OCI-LY7 (cell line): ENCODE data around the gene CDKN1B. TPM values are rescaled to one million over a fixed set of nuclear protein-coding genes. Genes with fewer than 3 reads are reported as not detected.

Experiments used
- BruUV-seq: library from RNA; stranded (reverse); fragments of 400-500 nt; replicated peaks from 2 replicates; lab custom pipeline; 2021; lab: Mats Ljungman, UMichigan
- CTCF ChIA-PET: fragments of 300-600 bp; sonication (Branson Sonifier 250); formaldehyde crosslinking; loops from one replicate; lab custom pipeline; 2022; ENCODE audit warnings: antibody characterized with exemption; ENCODE audit not compliant: unreplicated experiment; lab: Charles Lee
- POLR2A ChIA-PET: fragments of 300-600 bp; sonication (Branson Sonifier 250); formaldehyde crosslinking; loops from one replicate; lab custom pipeline; 2022; ENCODE audit warnings: antibody characterized with exemption; lab: Charles Lee
- DNase-seq: peaks from one replicate; pipeline ENCODE4 v3.0.0-alpha.2; 2015; ENCODE audit warnings: low spot score
- H2AFZ ChIP-seq: fragments of 200-600 bp; sonication (generic), shearing (Covaris generic); 2 replicates; pipeline ENCODE4 v1.6.1; 2014; ENCODE audit warnings: mild to moderate bottlenecking, antibody characterized with exemption, low read length, moderate library complexity
- H3K27ac ChIP-seq: fragments of 200-600 bp; sonication (generic); 2 replicates; pipeline ENCODE4 v1.5.1; 2014; ENCODE audit warnings: mixed run types, low read depth, mild to moderate bottlenecking, moderate library complexity, low read length, inconsistent platforms; ENCODE audit not compliant: poor library complexity, severe bottlenecking
- H3K36me3 ChIP-seq: fragments of 200-600 bp; sonication (generic); 2 replicates; pipeline ENCODE4 v1.6.1; 2014; ENCODE audit warnings: mild to moderate bottlenecking, antibody characterized with exemption, low read length, moderate library complexity, mixed read lengths; ENCODE audit not compliant: insufficient read depth
- H3K4me1 ChIP-seq: fragments of 200-600 bp; sonication (generic); 2 replicates; pipeline ENCODE4 v1.5.1; 2014; ENCODE audit warnings: mild to moderate bottlenecking, low read length; ENCODE audit not compliant: insufficient read depth, poor library complexity, severe bottlenecking
- H3K4me2 ChIP-seq: fragments of 200-600 bp; sonication (generic); 2 replicates; pipeline ENCODE4 v1.6.1; 2014; ENCODE audit warnings: mild to moderate bottlenecking, low read length
- H3K4me3 ChIP-seq: fragments of 200-600 bp; sonication (generic); 2 replicates; pipeline ENCODE4 v1.5.1; 2014; ENCODE audit warnings: mild to moderate bottlenecking, low read depth, low read length; ENCODE audit not compliant: poor library complexity, severe bottlenecking
- H3K79me2 ChIP-seq: fragments of 200-600 bp; sonication (generic); 2 replicates; pipeline ENCODE4 v1.6.1; 2016; ENCODE audit warnings: low read depth, mild to moderate bottlenecking, low read length, moderate library complexity, mixed read lengths; ENCODE audit not compliant: insufficient read depth
- H3K9me2 ChIP-seq: fragments of 200-600 bp; sonication (generic); 2 replicates; pipeline ENCODE4 v1.6.1; 2016; ENCODE audit warnings: mild to moderate bottlenecking, low read length, mixed read lengths; ENCODE audit not compliant: insufficient read depth
- H3K9me3 ChIP-seq: fragments of 200-600 bp; sonication (generic); 2 replicates; pipeline ENCODE4 v1.6.1; 2014; ENCODE audit warnings: mild to moderate bottlenecking, mixed run types, low read length, mixed read lengths
- H4K20me1 ChIP-seq: fragments of 200-600 bp; sonication (generic); 2 replicates; pipeline ENCODE4 v1.6.1; 2014; ENCODE audit warnings: mild to moderate bottlenecking, antibody characterized with exemption, low read length, moderate library complexity, mixed read lengths; ENCODE audit not compliant: insufficient read depth
- EZH2phosphoT487 ChIP-seq: fragments of 200-600 bp; sonication (generic); IDR thresholded peaks from 2 replicates; pipeline ENCODE4 v1.6.1; 2018; ENCODE audit warnings: low read depth, borderline replicate concordance, mild to moderate bottlenecking, mixed run types, antibody characterized with exemption, low read length, moderate library complexity, mixed read lengths
- intact Hi-C: fragments of 100-400 bp; cut with micrococcal nuclease; formaldehyde crosslinking; loops from one replicate; pipeline ENCODE4 v1.10.0; 2022; ENCODE audit not compliant: unreplicated experiment
- total RNA-seq, 2 experiments: library from RNA; depleted of rRNA in 1 of 2; stranded (reverse); fragments of >200 nt in 1 of 2; shearing (Covaris generic) in 1 of 2; gene quantifications; 2 replicates each; pipeline ENCODE4 v1.2.3, GENCODE V29; 2014 to 2022
- TF ChIP-seq, protein P1 (sequence below): fragments of 200-600 bp; sonication (generic); conservative IDR thresholded peaks from 2 replicates; pipeline ENCODE4 v1.5.1; 2014; ENCODE audit warnings: mild to moderate bottlenecking, antibody characterized with exemption, low read length, moderate library complexity, mixed read lengths

Gene CDKN1B
- total RNA-seq, 2 experiments from 2014 or later, result 45.3 to 59.4 TPM

DNA sequence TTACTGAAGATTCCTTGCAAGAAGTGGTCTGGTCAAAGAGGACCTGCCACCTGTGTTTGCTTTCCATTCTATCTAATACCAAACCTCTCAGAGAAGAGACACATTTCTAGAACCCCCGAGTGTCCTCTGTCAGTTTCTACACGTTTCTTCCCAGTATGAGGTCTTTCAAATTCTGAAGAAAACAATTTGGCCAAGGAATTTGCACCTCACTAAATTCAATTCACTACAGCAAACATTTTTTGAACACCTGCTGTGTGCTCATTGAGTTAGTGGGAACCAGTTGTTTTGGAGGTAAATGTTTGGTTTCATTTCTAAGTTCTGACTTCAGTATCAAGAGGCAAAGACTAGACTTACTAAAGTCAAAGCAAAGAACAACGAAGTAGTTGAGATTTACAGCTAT lies 40.6 kb upstream of the CDKN1B start:
- POLR2A ChIA-PET, result interaction anchor here (0.5 kb wide), 1 partner anchor 174 kb away, joined by 4 read pairs; no protein-coding TSS in a partner anchor
- H2AFZ ChIP-seq, result no peak overlapping the region
- BruUV-seq, result no TSS peak

DNA sequence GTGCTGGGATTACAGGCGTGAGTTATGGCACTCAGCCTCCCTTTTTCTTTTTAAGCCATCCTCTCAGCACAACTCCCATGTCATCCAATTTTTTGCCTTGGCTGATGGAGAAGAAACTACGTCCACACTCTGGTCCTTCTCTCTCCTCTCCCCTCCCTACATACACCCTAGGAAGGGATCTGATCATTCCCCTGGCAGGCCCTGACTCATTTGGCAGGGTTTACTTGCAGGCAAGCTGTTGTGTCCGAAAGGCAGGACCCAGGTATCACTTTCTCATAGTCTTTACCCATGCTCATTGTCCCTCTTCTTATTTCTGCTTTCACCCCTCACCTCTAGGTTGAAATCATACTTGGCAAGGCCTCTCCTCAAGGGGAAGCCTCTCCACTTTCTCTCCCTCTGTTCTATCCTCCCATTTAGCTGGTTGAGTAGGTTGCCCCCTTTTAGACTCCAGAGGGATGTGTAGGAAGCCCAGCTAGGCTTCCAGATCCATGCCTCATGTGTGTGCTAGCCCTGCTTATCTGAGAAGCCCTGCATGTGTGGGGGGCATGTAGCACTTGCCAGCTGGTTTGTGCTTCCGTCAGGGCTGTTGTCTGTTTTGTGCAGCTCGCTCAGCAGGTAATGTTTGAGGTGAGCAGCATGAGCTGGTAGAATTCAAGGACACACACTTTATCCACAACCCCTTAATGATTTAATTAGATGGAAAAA lies 36.0 kb upstream of the CDKN1B start:
- Histone ChIP-seq H3K4me2 (no peak overlapping the region), H3K4me3 (no peak overlapping the region), H3K79me2 (no peaks in the 10 kb centered on the region), H3K4me1 (no peaks in the 10 kb centered on the region), H3K27ac (no peak overlapping the region), H3K9me2 (no peaks in the 10 kb centered on the region), H2AFZ (no peak overlapping the region), H4K20me1 (no peaks in the 10 kb centered on the region), H3K36me3 (no peaks in the 10 kb centered on the region), H3K9me3 (no peaks in the 10 kb centered on the region)
- TF ChIP-seq, protein P1, sequence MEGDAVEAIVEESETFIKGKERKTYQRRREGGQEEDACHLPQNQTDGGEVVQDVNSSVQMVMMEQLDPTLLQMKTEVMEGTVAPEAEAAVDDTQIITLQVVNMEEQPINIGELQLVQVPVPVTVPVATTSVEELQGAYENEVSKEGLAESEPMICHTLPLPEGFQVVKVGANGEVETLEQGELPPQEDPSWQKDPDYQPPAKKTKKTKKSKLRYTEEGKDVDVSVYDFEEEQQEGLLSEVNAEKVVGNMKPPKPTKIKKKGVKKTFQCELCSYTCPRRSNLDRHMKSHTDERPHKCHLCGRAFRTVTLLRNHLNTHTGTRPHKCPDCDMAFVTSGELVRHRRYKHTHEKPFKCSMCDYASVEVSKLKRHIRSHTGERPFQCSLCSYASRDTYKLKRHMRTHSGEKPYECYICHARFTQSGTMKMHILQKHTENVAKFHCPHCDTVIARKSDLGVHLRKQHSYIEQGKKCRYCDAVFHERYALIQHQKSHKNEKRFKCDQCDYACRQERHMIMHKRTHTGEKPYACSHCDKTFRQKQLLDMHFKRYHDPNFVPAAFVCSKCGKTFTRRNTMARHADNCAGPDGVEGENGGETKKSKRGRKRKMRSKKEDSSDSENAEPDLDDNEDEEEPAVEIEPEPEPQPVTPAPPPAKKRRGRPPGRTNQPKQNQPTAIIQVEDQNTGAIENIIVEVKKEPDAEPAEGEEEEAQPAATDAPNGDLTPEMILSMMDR, result no peak
- TF ChIP-seq EZH2phosphoT487, result no peak
- ChIA-PET CTCF (no interaction called here), POLR2A (interaction anchor here (0.6 to 2.0 kb wide), 4 partner anchors 9 to 541 kb away, joined by 3 to 4 read pairs (median 3); no protein-coding TSS in a partner anchor)
- BruUV-seq, result no TSS peak
- intact Hi-C loops, result no loop called here
- DNase-seq, result no peak

More for the DNA sequence above, 40.6 kb upstream of the CDKN1B start:
- H3K9me3 ChIP-seq, result no peaks in the 10 kb centered on the region
- no peak overlapping the region for H3K4me3 ChIP-seq
- H3K36me3 ChIP-seq, result no peaks in the 10 kb centered on the region
- H4K20me1 ChIP-seq, result no peaks in the 10 kb centered on the region
- H3K79me2 ChIP-seq, result no peaks in the 10 kb centered on the region
- CTCF ChIA-PET, result no interaction called here
- no peak for DNase-seq
- intact Hi-C loops, result no loop called here
- H3K27ac ChIP-seq, result no peak overlapping the region
- H3K9me2 ChIP-seq, result no peaks in the 10 kb centered on the region
- H3K4me2 ChIP-seq, result no peak overlapping the region
- H3K4me1 ChIP-seq, result no peaks in the 10 kb centered on the region
- no peak for TF ChIP-seq EZH2phosphoT487
- TF ChIP-seq, protein P1, result no peak

DNA sequence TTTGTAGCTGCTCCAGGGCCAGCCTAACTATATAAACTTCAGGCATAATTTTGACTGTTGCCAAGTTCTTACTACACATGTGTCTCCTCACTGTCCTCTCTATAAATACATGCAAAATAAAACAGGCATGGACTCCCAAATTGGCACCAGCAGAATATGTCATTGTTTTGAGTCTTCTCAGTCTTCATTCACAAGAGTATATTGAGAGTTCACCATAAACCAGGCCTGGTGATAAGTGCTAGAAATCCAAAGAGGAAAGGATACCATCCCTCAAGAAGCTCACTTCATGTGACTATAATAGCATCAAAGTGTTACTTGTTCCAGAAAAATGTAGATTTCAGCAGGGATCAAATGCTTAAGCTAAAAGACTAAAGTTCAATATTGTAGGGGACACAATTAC lies 34.9 kb upstream of the CDKN1B start:
- Histone ChIP-seq H3K4me1 (no peaks in the 10 kb centered on the region), H2AFZ (no peak overlapping the region), H3K9me3 (no peaks in the 10 kb centered on the region), H3K79me2 (no peaks in the 10 kb centered on the region), H3K4me3 (no peak overlapping the region), H3K4me2 (no peak overlapping the region), H3K9me2 (no peaks in the 10 kb centered on the region), H3K27ac (no peak overlapping the region), H4K20me1 (no peaks in the 10 kb centered on the region), H3K36me3 (no peaks in the 10 kb centered on the region)
- no TSS peak for BruUV-seq
- DNase-seq, result no peak
- ChIA-PET CTCF (no interaction called here), POLR2A (interaction anchor here (1.1 to 2.0 kb wide), 2 partner anchors 8 to 47 kb away, joined by 3 to 4 read pairs; no protein-coding TSS in a partner anchor)
- intact Hi-C loops, result no loop called here
- no peak for TF ChIP-seq EZH2phosphoT487
- TF ChIP-seq, protein P1, result no peak
